ENCODE measurements around the gene PRDX5.

PRDX5 gene

GRCh38 chr11:64347193-64347867 is 29.4 kb downstream of the PRDX5 start:
- no peak for DNase-seq (ENCODE audit: low spot score)

- DNase-seq (ENCODE audit: low spot score), result no peak
Measured at GRCh38 chr11:64348383-64349024, 30.6 kb downstream of the PRDX5 start.

GRCh38 chr11:64349025-64349387 is 31.1 kb downstream of the PRDX5 start:
- no peak for DNase-seq (ENCODE audit: low spot score)

- DNase-seq (ENCODE audit: low spot score), result no peak
Measured at GRCh38 chr11:64349404-64349803, 31.5 kb downstream of the PRDX5 start.

GRCh38 chr11:64351136-64351631 is 33.3 kb downstream of the PRDX5 start:
- DNase-seq (ENCODE audit: low spot score), result no peak

- no peak for DNase-seq (ENCODE audit: low spot score)
Measured at GRCh38 chr11:64352099-64352994, 34.4 kb downstream of the PRDX5 start.

- no peak for DNase-seq (ENCODE audit: low spot score)
Measured at GRCh38 chr11:64352995-64353714, 35.2 kb downstream of the PRDX5 start.

- DNase-seq (ENCODE audit: low spot score), result no peak
Measured at GRCh38 chr11:64353715-64354506, 36.0 kb downstream of the PRDX5 start.

- DNase-seq (ENCODE audit: low spot score), result peak; percentile 80
Measured at GRCh38 chr11:64355078-64355940, 37.4 kb downstream of the PRDX5 start.

GRCh38 chr11:64356498-64357411 is 38.8 kb downstream of the PRDX5 start:
- peak; percentile 45 for DNase-seq (ENCODE audit: low spot score)

- DNase-seq (ENCODE audit: low spot score), result no peak
Measured at GRCh38 chr11:64357446-64357845, 39.5 kb downstream of the PRDX5 start.

- peak; percentile 65 for DNase-seq (ENCODE audit: low spot score)
Measured at GRCh38 chr11:64357904-64358535, 40.1 kb downstream of the PRDX5 start.

GRCh38 chr11:64358536-64358906 is 40.6 kb downstream of the PRDX5 start:
- no peak for DNase-seq (ENCODE audit: low spot score)

GRCh38 chr11:64358907-64359711 is 41.2 kb downstream of the PRDX5 start, which contains the start of gene RPS6KA4:
Gene RPS6KA4 (plus strand): TSS chr11:64359162. CDS start chr11:64359236, 74 bp downstream.
- DNase-seq (ENCODE audit: low spot score), result peak; percentile 63

- no peak for DNase-seq (ENCODE audit: low spot score)
Measured at GRCh38 chr11:64359712-64360445, 42.0 kb downstream of the PRDX5 start.

GRCh38 chr11:64360448-64360921 is 42.6 kb downstream of the PRDX5 start:
- DNase-seq (ENCODE audit: low spot score), result no peak

GRCh38 chr11:64361659-64362058 is 43.7 kb downstream of the PRDX5 start:
- DNase-seq (ENCODE audit: low spot score), result no peak
